HG03558 (cell line): Measurements from ENCODE around the gene ASCL2.

Source experiments
- ATAC-seq: cut with Tn5 transposase; IDR thresholded peaks from one replicate; pipeline ENCODE4 v1.9.1; 2021; ENCODE audit warnings: moderate number of reproducible peaks; ENCODE audit not compliant: unreplicated experiment; ENCODE audit errors: extremely low read depth

The ASCL2 gene

DNA sequence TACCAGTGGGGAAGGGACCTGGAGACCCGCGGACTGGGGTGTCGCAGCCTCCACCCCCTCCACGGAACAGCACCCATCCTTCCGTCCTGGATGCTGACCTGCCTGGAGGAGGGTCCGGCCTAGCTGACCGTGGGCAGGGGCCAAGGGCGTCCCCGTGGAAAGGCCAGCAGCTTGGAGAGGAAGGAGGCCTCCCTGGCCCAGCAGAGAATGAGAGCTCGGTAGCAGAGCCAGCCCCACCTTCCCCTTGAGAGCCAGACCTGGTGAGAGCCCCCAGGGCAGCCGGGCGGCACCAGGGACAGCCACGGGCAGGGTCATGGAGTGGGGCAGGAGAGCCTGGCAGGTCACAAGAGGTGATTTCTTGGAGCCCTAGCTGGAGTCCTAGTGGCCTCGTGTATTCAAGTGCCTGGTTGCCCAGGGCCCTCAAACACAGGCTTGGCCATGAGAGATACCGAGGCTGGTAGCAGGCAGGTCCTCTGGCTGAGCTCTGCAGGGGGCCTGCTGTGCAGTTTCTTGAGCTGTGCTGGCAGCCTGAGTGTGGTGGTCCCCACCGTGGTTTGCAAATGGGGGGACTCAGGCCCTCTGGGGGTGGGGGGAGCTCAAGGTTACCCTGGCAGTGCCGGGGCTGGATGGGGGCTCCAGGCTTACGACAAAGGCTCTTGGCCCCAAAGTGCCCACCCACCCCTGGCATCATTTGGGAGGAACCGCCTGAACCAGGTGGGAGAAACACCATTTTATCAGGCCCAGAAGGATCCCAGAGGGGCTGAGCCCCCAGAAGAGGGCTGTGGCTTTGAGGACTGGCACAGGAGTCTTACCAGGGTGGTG lies 39.1 kb upstream of the ASCL2 start:
- ATAC-seq, result no peak

- ATAC-seq, result no peak
Measured at GRCh38 chr11:2308713-2309112, 38.3 kb upstream of the ASCL2 start.

DNA sequence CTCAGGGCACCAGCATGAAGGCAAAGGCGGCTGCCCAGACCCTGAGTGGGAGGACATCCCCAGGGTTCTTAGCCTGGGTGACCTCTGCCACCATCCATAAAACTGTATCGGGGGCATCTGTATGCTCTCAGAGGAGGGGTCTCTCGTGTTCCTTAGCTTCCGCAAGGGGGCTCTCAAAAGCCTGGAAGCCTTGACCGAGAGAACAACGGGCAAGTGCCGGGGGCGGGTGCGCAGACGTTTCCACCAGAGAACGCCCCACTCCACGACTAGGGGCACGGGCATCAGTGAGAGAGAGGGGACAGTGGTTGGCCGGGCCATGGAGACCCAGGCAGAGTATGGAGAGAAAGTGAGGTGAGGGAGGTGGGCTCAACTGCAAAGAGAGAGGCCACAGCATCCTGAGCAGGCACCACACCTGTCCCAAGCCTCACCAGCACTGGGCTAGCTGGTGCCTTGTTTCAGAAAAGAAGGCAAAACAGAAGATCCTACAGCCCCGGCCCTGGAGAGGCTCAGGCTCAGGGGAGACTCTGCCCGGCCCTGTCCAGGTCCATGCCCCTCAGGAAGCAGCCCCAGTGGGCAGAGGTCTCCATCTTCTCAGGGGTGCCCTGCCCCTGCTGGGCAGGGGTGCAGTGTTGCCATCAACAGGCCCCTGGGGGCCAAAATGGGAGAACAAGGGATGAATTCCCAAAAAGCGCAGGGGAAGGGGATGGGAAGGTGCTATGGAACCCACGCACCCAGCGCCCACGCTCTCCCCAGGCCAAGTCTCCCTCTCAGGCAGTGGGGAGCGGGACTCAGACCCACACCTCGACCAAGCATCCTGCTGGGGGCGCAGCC lies 37.3 kb upstream of the ASCL2 start:
- ATAC-seq, result no peak

DNA sequence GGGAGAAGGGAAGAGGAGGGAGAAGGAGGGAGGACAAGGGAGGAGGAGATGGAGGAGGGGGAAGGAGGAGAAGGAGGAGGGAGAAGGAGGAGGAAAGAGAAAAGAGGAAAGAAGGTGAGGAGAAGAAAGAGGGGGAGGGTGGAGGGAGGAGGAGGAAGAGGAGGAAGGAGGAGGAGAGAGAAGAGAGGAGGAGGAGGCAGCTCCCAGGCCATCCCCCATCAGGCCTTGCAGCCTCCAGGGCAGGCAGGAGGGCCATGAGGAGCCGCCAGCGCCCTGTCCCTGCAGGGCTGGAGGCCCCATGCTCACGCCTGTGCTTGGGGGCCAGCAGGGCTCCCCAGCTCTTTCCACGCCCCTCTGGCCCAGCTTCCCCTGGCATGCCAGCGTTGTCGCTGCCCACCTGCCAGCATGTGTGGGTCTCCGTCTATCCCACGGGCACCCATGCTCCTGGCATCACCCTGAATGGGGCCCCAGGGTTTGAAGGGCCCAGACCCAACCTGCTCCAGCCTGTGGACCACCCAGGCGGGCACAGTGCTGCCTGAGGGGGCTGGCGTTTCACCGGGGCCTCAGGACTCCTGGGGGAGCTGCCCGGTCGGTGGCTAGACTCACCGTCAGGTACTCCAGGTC lies 36.6 kb upstream of the ASCL2 start:
- no peak for ATAC-seq

DNA sequence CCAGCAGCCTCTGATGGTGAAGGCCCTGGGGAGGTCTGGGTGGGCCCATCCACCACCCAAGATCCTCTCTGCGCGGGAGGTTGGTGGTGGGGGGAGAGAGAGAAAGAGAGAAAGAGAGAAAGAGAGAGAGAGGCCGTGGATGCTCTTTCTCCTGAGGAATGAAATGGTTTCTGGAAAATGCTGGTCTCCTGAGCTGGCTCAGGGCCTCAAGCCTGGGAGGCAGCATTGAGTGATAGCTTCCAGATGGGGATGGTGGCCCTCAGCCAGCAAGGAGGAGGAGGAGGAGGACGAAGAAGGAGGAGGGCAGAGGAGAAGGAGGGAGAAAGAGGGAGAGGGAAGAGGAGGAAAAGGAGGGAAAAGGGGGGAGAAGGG lies 36.0 kb upstream of the ASCL2 start:
- ATAC-seq, result no peak

- no peak for ATAC-seq
Measured at GRCh38 chr11:2305788-2306451, 35.5 kb upstream of the ASCL2 start.

DNA sequence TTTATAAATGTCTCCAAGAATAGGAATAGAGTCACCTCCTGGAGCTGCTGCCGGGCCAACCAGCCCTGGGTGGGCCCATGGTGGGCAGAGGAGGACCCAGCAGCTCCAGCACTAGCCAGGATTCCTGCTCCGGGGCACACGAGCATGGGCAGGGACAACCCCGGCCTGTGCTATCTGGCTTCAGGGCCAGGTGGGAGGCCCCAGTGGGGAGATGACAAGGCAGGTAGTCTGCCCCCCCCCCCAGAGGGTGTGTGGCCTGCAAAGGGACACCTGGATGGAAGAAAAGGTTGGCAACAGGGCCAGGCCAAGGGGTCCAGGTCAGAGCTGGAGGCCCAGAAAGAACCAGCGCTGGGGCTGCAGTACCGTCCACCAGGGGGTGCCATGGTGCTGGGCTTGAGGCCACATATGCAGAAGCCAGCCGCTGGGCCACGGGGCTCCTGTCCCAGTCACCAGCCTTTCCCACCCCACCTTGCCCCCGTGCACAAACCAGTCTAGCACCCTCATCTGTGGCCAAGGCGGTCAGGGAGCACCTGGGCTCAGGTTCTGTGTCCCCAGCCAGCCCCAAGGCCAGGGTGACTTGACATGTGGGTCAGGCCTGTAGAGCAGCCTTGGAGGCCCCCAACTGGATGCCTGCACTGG lies 34.9 kb upstream of the ASCL2 start:
- no peak for ATAC-seq

DNA sequence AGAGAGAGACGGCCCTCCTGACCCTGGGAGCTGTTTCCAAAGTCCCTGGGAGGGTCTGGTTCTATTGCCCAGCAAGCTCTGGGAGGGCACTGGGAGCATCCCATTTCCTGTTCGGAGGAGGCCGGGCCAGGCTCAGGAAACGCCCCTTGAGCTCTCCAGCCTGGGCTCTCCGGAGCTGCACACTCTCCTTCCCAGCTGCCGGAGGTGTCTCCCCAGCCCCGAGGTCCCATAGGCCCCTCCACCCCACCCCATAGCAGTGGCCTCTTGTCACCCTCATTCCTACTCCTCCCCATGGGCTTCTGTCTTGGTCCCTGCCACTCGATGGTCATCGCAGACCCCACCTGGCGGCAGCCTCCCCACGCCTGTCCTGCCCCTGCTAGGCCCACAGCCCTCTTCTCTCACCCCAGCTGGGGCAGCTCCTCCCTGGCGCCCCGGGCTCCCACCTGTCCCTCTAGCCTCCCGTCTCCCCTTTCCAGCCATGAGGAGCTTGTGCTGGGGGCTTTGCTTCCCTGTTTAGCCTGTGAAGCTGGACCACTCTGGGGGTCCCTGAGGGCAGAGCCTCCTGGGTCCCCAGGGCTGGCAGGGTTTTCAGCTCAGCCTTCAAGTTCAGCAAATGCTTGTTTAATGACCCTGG lies 34.2 kb upstream of the ASCL2 start:
- ATAC-seq, result no peak

DNA sequence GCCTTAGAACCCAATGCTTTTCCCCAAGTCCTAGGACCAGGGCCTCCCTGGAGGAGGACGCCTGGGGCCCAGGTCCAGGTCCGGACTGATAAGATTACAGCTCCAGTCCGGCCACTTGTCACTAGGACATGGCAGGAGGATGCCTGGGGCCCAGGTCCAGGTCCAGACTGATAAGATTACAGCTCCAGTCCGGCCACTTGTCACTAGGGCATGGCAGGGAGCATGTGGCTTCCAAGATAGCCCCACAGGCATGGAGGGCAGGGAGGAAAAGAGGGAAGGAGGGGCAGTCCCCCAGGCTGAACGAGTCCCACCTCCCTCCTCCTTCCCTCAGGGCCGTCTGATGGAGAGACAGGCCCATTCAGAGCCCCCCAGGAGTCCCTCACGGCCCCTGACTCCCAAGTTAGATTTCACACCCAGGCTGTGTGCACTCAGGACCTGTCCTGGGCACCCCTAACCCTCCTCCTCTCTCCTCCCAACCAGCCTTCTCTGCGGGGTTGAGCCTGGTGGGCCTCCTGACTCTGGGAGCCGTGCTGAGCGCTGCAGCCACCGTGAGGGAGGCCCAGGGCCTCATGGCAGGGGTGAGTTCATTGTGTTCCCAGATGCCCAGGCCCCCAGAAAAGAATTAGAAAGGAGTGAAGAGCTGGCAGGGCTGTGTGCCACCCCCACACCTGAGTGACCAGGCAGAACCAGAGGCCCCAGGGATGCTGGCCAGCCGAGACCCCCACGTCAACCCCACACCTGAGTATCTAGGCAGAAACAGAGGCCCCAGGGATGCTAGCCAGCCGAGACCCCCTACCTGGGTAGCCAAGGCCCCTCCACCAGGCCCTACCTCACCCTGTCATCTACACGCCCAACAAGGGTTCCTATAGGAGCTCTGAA lies 33.5 kb upstream of the ASCL2 start:
- no peak for ATAC-seq

DNA sequence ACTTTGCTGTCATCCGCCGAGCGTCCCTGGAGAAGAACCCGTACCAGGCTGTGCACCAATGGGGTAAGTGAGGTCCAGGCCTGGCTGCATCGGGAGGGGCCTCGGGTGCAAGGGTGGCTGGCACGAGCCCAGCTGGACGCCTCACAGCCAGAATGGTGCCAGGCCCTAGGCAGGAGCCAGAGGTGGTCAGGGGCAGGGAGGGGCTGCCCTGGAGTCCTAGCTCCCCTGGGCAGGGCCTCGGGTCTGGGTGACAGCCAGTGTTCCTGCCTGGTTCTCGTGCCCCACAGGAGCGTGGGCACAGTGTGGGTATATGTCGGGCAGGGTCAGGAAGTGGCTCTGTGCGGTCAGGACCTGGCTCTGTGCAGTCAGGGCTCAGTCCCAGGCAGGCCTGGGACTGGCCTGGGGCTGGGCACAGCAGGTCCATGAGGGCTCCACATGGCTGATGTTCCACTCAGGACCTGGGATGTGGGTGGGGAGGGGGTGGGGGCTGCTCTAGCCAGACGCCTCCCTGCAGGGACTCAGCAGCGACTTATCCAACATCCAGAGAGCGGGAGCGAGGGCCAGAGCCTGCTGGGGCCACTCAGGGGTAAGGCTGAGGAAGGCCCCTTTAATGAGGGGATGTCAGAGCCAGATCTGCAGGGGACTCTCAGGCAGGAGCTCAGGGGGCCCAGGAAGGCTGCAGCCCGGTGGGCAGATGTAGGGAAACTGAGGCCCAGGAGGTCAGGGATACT lies 32.7 kb upstream of the ASCL2 start:
- ATAC-seq, result no peak

- ATAC-seq, result no peak
Measured at GRCh38 chr11:2302306-2302895, 32.0 kb upstream of the ASCL2 start.

GRCh38 chr11:2301631-2302305 lies 31.4 kb upstream of the ASCL2 start, which contains the start of the genes C11orf21 and TSPAN32:
Gene C11orf21 (minus strand): TSS chr11:2301918. CDS start chr11:2301808, 110 bp downstream.
Gene TSPAN32 (plus strand): TSS chr11:2302013. CDS start chr11:2302150, 137 bp downstream.
- no peak for ATAC-seq

DNA sequence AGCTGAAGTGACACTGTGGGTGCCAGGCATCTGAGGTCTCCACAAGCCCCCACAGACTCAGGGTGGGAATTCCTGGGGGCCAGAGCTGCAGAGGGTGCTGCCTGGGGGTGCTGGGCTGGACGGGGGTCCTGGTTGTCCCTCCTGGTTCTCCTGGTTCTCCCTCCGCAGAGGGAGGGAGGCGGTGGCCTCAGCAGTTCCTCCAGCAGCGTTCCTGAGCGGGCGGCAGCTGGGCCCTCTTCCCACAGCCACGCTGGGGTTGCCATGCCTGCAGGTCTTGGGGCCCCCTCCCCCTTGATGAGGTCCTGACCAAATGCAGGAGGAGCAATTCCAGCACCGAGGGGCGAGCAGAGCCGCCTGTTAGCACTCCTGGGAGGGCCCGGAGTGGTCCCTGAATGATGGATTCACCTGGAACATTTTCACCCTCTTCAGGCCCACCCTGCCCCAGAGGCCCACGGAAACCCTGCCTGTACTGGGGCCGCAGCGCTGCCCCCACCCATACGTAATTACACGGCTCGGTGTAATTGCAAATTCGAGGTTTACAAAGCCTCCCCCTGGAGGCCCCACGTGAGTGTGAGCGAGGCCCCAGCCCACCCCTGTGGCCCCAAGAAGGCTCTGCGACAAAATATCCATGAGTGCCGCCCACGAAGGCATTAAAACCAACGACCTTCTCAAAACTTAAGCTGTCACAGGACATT lies 30.7 kb upstream of the ASCL2 start:
- ATAC-seq, result no peak

DNA sequence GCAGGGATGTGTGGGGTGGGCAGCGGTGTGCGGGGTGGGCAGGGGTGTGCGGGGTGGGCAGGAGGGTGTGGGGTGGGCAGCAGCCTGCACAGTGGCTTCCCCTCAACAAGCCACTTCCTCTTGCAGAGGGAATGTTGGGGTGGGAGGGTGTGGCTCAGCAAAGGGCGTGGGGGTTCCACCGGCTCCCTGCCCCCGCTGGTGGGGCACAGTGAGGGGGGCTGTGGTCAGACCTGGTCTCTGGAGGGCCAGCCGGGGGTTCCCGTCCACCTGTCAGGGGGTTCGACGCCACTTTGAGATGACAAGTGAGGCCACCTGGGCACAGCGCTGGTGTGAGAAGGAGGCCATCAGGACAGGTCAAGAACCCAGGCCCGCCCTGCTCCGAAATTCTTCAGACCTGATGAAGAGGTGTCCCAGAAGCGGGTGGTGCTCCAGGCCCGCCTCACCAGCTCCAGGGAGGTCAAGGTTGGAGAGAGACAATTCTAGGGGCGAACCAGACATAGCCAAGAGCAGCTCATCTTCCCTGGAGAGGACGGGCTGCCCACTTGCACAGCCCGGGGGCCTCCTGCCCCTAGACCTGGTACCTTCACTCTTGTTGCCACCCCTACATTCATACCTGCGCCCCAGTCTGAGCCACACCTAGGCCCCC lies 30.0 kb upstream of the ASCL2 start:
- ATAC-seq, result no peak

DNA sequence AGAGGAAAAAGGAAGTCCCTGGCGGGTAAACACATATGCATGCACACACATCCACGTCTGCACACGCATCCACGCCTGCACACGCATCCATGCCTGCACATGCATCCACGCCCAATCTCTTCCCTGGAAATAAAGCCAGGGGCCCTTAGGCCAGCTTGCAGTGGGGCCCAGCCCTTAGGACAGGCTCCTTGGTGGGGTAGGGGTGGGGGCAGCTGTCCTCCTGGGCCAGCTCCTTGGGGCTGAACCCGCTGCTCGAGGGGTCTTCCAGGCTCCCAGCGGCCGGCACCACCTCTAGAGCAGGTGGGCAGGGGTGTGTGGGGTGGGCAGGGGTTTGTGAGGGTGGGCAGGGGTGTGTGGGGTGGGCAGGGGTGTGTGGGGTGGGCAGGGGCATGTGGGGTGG lies 29.4 kb upstream of the ASCL2 start:
- ATAC-seq, result no peak
